ENCODE data around the gene MRPS17.

MRPS17 gene

DNA sequence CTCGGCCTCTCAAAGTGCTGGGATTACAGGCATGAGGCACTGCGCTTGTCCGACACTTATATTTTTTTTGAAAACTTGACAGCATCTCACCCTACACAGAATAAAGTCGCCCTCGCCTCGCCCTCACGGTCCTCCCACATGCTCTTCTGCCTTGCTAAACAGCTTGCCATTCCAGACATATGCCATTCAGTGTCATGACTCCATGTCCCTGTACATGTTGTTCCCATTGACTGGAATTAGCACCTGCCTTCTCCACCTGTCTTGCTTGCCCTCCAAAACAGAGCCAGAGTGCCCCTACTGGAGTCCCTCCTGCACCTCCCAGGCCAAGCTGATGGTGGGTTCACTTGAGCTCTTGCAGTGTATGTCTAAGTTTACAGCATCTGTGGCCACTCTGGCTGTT is 18.9 kb downstream of the MRPS17 start:
- in situ Hi-C loops (cut with MboI; ENCODE audit: low sequenced_read_pairs) = no loop called here

- in situ Hi-C loops (cut with MboI; ENCODE audit: low sequenced_read_pairs) = no loop called here
These were observed 19.3 kb downstream of the MRPS17 start for GRCh38 chr7:55970978-55971377.

GRCh38 chr7:55973747-55974250 is 22.1 kb downstream of the MRPS17 start:
- in situ Hi-C loops (cut with MboI; ENCODE audit: low sequenced_read_pairs) = no loop called here

DNA sequence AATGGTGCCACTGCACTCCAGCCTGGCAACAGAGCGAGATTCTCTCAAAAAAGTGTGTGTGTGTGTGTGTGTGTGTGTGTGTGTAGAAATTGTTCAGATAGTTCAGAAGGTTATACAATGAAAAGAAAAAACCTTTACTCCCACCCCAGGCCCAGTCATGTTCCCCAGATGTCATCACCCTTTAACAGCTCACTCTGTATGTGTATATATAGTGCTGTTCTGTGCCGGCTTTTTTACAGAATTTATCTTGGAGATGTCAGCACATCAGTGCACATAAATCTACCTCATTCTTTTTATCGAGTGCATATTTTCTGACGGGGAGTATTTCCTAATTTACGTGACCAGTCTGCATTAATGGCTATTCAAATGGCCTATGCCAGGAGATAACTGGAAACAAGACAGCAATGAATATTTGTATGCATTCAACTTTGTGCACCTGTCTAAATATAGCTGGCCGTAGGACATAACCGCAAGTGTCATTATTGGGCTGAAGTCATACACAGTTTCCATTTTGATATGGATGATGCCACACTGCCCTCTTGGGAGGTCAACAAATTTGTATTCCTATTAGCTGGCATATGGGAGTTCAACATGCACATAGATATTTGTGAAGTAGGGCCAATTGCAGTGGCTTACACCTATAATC is 24.4 kb downstream of the MRPS17 start:
- in situ Hi-C loops (cut with MboI; ENCODE audit: low sequenced_read_pairs) = no loop called here

DNA sequence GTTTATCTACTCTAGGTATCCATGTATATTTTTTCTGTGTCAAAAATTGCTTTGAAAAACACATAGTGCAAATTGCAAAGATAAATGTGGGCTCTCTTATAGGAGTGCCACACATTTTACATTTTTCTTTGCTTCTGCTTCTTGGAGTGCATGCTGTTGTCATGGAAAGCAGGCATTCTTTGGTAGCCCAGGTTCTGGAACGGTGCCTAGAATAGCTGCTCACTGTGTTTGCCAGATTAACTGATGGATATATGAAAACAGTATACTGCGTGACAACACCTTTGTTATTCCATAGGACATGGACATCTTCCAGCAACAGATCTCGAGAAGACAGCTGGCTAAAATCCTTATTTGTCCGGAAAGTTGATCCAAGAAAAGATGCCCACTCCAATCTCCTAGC is 26.2 kb downstream of the MRPS17 start:
- in situ Hi-C loops (cut with MboI; ENCODE audit: low sequenced_read_pairs) = no loop called here

DNA sequence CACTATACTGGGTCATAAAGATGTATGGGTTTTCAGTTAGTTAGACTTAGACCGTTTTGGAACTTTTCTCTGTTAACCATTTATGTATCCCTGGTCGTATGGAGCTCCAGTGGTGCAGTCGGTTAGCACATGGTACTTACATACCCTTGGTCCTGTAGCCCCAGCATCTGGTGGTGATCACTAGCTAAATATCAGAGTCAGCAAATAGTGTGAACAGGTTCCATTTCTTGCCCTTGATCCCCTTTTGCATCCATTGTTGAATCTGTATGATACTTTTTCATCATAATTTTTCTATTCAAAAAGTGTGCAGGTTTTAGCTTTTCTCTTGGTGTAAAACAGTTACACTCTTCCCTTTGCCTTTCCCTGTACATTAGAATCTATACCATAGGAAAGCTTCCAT is 28.6 kb downstream of the MRPS17 start:
- in situ Hi-C loops (cut with MboI; ENCODE audit: low sequenced_read_pairs) = no loop called here

DNA sequence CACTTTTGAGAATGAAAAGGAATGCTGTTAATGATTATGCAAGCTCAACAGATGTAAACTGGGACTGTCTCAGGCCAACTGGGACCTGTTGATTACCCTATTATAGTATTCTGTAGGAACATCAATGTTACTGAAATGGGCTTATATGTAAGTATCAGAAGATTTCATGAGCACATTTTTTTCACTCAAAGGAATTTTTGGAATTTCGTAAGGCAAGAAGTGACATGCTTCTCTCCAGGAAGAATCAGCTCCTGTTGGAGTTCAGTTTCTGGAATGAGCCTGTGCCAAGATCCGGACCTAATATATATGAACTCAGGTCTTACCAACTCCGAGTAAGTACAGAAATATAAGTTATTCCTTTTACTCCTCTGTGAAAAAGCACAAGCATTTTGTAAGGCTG is 31.9 kb downstream of the MRPS17 start:
- in situ Hi-C loops (cut with MboI; ENCODE audit: low sequenced_read_pairs) = no loop called here

DNA sequence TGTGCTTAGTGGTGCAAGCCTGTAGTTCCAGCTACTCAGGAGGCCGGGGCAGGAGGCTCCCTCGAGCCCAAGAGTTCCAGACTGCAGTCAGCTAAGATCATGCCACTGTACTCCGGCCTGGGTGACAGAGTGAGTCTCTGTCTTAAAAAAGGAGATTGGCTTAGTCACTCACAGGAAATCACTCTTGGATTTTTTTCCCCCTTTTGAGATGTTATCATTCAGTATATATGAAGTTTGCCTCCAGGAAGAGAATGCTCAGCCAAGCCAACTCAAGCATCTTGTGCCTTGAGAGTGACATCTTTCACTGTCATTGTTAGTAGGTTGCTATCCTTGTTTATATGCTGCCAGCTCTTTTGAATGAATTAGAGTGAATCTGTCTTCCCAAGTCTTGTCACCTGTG is 40.7 kb downstream of the MRPS17 start:
- in situ Hi-C loops (cut with MboI; ENCODE audit: low sequenced_read_pairs) = no loop called here

- in situ Hi-C loops (cut with MboI; ENCODE audit: low sequenced_read_pairs) = no loop called here
These were observed 45.3 kb downstream of the MRPS17 start for GRCh38 chr7:55996856-55997500.

DNA sequence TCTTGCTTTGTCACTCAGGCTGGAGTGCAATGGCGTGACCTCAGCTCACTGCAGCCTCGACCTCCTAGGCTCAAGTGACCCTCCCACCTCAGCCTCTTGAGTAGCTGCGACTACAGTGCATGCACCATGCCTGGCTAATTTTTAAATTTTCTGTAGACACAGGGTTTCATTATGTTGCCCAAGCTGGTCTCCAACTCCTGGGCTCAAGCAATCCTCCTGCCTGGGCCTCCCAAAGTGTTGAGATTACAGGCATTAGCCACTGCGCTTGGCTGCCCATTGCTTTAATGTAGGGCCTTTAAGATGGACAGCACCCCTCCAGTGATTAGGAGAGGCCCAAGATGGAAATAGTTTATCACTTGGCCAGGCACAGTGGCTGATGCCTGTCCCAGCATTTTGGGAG is 52.1 kb downstream of the MRPS17 start:
- in situ Hi-C loops (cut with MboI; ENCODE audit: low sequenced_read_pairs) = loop anchor here (10.0 kb wide), 1 partner anchor 71 kb away; no protein-coding TSS in a partner anchor

All from HL-60/S4 treated with phorbol 12-myristate 13-acetate at 8.2 ng/mL for 4 days and 3 days (cell line).